Mucosa of descending colon (tissue), 3 donors: ENCODE measurements around the gene MAP6. TPM values are rescaled to one million over a fixed set of nuclear protein-coding genes. Genes with fewer than 3 reads are reported as not detected.

Experiments
- ATAC-seq: fragments of 200-7000 bp; cut with Tn5 transposase; one replicate; pipeline ENCODE4 v1.9.1; 2020; ENCODE audit warnings: mild to moderate bottlenecking, moderate library complexity
- DNase-seq, 3 donors: peaks; one replicate each; pipeline ENCODE4 v3.0.0-alpha.2; 2020
- H3K36me3 ChIP-seq: fragments of 200-600 bp; one replicate; pipeline ENCODE4 v1.8.0; 2021; ENCODE audit warnings: low read depth, mild to moderate bottlenecking
- H3K4me1 ChIP-seq: fragments of 200-600 bp; one replicate; pipeline ENCODE4 v1.8.0; 2021; ENCODE audit warnings: low read depth, mild to moderate bottlenecking
- H3K4me3 ChIP-seq: fragments of 200-600 bp; one replicate; pipeline ENCODE4 v1.8.0; 2021; ENCODE audit warnings: mild to moderate bottlenecking
- H3K9me3 ChIP-seq: fragments of 200-600 bp; one replicate; pipeline ENCODE4 v1.8.0; 2021; ENCODE audit warnings: mild to moderate bottlenecking
- intact Hi-C, 2 donors: fragments of 100-400 bp; cut with DNase I in 1 of 2; cut with micrococcal nuclease in 1 of 2; formaldehyde crosslinking; loops; one replicate each; pipeline versions ENCODE4 v1.11.0 to v1.11.1; 2022; cut with DNase I, micrococcal nuclease
- total RNA-seq, 3 donors: library from RNA; stranded (reverse); fragmentation: NEBNext Ultra II Directional in 2 of 3; extraction: Animal tissue kit (Norgen Biotek cat#: 25700) in 2 of 3; gene quantifications; one replicate each; pipeline versions ENCODE4 v1.2.1 to v1.2.4, GENCODE V29; 2021 to 2023
- TF ChIP-seq, protein P1 (sequence below): fragments of 200-600 bp; IDR thresholded peaks from one replicate; pipeline ENCODE4 v1.8.0; 2022; ENCODE audit warnings: antibody characterized with exemption, mild to moderate bottlenecking
- donor health status: DM: no; HTN: no; CAD: no; lungs with moderate emphysema.
- donor health status: DM: no; HTN: no; CAD: no.
- donor health status: DM: no; HTN: yes; CAD: no.

Gene MAP6
- total RNA-seq, 3 donors from 2014 or later: 0.84 to 17.7 (median 1.9) TPM

DNA sequence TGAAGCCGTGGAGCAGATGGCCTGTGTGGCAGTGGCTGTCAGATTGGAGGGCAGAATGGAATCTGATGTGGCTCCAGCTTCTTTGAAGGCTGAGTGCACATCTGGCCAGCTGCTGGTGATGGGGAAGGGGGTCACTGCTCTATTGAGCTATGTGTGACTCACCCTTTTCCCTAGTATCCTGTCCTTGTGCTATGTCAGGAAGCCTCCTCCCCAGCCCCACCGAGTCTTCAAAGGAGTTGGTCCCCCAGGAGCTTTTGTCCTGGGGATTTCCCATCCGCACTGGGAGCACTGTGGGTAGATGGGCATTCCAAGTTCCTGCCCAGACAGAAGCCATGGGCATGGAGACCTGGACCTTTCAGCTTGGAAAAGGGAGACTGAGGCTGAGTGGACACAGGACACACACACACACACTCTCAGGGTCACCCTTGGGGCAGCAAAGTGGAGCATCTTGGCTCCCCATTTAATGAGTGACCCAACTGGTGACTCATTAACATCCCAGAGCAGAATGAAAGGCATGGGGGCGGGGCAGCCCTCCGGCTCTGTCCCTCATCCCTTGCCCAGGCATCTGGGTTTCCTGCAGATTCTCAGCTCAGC, 103.5 kb downstream of the MAP6 start:
- Histone ChIP-seq H3K4me3 (no peak overlapping the region), H3K4me1 (peaks cover 14% of the 10 kb centered on the region)
- intact Hi-C loops: no loop called here

DNA sequence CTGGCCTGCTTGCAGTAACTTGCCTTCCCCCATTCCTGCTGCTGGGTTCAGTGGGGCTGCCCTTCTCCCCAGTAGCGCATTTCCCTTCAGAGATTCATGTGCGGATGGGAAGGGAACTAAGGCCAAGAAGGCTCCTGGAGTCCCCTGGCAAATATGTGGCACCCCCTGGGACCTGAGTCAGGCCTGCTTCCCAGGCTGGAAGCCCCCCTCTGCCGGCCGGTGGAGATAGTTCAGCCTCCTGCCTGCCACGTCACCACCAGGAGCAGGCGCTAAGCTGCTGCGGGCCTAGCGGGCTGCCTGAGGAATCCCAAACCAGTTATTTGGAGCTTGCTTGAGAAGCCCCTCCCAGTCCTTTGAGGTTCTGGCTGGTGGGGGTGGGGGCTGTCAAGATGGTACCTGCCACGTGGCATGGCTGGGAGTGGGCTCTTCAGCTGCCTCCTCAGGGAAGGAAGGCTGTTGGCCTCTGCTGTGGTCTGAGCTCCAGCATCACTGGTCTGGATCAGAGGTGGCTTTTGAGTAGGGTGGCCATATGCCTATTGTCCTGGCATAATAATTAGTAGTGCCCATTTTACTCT, 104.8 kb downstream of the MAP6 start:
- Histone ChIP-seq H3K36me3 (peaks cover 3% of the 10 kb centered on the region), H3K4me1 (peaks cover 14% of the 10 kb centered on the region), H3K9me3 (no peaks in the 10 kb centered on the region), H3K4me3 (no peak overlapping the region)
- TF ChIP-seq, protein P1, sequence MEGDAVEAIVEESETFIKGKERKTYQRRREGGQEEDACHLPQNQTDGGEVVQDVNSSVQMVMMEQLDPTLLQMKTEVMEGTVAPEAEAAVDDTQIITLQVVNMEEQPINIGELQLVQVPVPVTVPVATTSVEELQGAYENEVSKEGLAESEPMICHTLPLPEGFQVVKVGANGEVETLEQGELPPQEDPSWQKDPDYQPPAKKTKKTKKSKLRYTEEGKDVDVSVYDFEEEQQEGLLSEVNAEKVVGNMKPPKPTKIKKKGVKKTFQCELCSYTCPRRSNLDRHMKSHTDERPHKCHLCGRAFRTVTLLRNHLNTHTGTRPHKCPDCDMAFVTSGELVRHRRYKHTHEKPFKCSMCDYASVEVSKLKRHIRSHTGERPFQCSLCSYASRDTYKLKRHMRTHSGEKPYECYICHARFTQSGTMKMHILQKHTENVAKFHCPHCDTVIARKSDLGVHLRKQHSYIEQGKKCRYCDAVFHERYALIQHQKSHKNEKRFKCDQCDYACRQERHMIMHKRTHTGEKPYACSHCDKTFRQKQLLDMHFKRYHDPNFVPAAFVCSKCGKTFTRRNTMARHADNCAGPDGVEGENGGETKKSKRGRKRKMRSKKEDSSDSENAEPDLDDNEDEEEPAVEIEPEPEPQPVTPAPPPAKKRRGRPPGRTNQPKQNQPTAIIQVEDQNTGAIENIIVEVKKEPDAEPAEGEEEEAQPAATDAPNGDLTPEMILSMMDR: no peak
- peak in 1 of 3 donors; percentile 76 for DNase-seq
- no peak for ATAC-seq
- intact Hi-C loops: no loop called here

More for the DNA sequence above, 103.5 kb downstream of the MAP6 start:
- TF ChIP-seq, protein P1: no peak
- DNase-seq (peak in 1 of 3 donors; percentile 53), ATAC-seq (no peak)
- Histone ChIP-seq H3K36me3 (peaks cover 6% of the 10 kb centered on the region), H3K9me3 (no peaks in the 10 kb centered on the region)

DNA sequence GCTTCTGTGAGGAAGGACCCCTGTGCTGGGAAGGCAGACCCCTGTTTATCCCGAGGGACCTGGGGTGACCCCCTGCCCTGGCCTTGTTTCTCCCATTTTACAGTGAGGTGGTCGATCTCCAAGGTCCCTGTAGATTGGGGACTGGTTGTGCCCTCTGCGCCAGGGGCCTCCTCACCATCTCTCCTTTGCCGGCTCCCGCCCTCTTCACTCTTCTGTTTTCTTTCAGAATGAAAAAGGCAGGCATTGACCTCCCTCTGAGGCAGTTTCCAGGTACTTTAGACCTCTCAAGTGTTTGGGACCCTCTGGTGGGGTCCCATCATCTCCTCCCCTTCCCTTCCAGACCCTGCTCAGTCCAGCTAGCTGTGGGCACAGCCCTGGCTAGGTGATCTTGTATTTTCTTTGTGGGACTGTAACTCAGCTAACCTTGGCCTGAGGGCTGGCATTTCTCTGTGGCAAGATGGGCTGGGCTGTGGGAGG, 105.3 kb downstream of the MAP6 start:
- Histone ChIP-seq H3K36me3 (no peaks in the 10 kb centered on the region), H3K4me3 (peak overlapping the region; percentile 82), H3K4me1 (peaks cover 20% of the 10 kb centered on the region), H3K9me3 (no peaks in the 10 kb centered on the region)
- ATAC-seq: no peak
- intact Hi-C loops: no loop called here
- TF ChIP-seq, protein P1: no peak
- DNase-seq: no peak

DNA sequence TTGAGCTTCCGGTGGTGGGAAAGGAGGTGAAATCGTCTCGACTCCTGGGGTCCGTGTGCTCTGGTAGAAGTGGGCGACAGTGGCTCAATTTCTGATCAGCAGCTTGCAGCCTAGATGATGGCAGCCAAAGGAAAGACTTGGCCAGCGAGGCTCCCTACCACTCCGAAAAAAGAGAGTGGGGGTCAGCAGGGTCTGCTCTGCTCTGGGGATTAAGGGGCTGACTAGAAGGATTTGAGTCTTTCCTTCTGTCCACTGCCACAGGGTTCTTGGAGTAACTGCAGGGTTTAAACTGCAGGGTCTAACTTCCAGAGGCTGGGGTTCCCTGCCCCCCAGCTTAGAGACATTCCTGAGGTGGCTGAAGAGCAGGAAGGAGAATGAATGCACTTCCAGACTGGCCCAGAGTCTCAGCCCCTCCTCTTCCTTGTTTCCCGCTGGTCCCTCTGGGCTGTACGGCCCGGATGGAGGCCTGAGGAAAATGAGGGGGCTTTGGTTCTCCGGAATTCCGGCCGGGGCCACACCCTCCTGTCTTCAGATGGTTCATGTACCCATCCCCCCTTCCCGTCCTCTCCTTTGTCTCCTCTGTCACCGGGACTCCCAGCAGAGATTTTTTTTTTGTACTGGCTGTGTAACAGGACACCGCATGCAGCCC, 105.9 kb downstream of the MAP6 start:
- peaks cover 25% of the 10 kb centered on the region for H3K4me1 ChIP-seq
- H3K9me3 ChIP-seq: no peaks in the 10 kb centered on the region
- TF ChIP-seq, protein P1: no peak
- no peaks in the 10 kb centered on the region for H3K36me3 ChIP-seq
- peak in 2 of 3 donors; percentile 27 to 61 for DNase-seq
- intact Hi-C loops: no loop called here
- H3K4me3 ChIP-seq: peak overlapping the region; percentile 82
- peak; percentile 26 for ATAC-seq

DNA sequence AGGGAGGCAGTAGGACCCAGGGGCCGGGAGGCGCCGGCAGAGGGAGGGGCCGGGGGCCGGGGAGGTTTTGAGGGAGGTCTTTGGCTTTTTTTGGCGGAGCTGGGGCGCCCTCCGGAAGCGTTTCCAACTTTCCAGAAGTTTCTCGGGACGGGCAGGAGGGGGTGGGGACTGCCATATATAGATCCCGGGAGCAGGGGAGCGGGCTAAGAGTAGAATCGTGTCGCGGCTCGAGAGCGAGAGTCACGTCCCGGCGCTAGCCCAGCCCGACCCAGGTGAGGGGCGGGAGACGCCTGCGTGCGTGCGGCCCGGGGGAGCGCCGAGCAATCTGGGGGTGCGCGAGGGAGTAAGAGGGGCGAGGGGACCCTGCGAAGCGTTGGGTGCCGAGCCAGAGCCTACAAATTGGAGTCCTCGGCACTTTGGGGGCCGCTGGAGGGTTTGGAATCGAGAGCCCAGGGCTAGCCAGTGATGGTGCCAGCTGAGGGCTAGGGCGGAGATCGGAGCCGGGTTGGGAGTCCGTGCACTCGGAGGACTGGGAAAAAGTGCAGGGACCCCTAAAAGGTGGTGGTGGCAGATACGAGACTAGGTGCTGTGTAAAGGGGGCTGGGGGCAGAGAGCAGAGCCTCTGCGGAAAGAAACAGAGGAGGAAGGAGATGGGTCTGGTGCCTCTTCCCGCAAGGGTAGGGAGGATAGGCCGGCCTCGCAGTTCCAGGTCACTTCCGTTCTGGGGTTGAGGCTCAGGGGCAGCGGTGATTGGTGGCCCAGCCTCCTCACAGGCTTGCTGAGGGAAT, 106.6 kb downstream of the MAP6 start, which contains the start of gene SERPINH1:
TSS of gene SERPINH1 (plus strand) at position 206 of the 788 bp plus-strand sequence. CDS start 4,097 bp downstream, outside the sequence.
- intact Hi-C loops: no loop called here
- Histone ChIP-seq H3K4me3 (peak within 1 kb of the TSS; percentile 82), H3K4me1 (peaks cover 22% of the 10 kb centered on the region), H3K9me3 (no peaks in the 10 kb centered on the region), H3K36me3 (no peaks in the 10 kb centered on the region)
- DNase-seq (peak; percentile 86 to 91 (median 87)), ATAC-seq (peak; percentile 92)
- TF ChIP-seq, protein P1: no peak
